GM19240 (cell line): Measurements from ENCODE around the gene GLDC.
"Not testable (repeated sequence)": the region's sequence is repeated elsewhere in the genome, so short reads cannot be mapped to it uniquely, and the experiment has no call there.

ENCODE experiments used
- DNase-seq: peaks from one replicate; pipeline ENCODE4 v3.0.0; 2011; ENCODE audit warnings: low spot score; ENCODE audit not compliant: insufficient read length

The GLDC gene

DNA sequence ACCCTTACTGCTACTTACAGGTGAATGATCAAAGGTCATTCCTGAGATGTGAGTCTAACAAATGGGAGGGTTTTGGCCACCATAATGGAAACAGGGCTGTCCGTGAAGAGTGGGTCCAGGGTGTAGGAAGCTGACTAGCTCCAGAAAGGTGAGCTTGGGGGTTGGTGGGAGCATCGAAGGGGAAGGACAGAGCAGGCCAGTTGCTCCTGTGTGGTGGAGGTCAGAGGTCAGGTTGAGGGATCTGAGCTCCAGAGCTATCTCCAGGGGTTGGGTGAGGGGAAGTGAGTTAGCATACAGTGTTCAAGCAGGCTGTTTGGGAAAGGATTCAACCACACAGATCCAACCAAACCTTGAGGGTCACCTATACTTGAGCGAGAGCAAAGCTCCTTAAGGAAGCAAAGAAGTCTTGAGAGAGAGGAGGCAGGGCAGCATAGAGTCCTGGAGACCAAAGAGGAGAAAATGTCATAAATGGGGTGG lies 18.7 kb upstream of the GLDC start:
- DNase-seq, result no peak

DNA sequence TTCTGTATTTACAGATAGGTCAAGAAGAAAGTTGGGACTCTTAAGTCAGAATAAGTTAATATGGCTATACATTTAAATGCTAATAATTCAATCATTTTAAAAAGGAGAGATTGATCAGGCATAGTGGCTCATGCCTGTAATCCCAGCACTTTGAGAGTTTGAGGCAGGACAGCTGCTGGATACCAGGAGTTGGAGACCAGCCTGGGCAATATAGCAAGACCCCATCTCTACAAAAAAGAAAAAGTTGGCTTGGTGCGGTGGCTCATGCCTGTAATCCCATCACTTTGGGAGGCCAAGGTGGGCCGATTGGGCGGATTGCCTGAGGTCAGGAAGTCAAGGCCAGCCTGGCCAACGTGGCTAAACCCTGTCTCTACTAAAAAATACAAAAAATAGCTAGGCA lies 15.0 kb upstream of the GLDC start:
- no peak for DNase-seq

DNA sequence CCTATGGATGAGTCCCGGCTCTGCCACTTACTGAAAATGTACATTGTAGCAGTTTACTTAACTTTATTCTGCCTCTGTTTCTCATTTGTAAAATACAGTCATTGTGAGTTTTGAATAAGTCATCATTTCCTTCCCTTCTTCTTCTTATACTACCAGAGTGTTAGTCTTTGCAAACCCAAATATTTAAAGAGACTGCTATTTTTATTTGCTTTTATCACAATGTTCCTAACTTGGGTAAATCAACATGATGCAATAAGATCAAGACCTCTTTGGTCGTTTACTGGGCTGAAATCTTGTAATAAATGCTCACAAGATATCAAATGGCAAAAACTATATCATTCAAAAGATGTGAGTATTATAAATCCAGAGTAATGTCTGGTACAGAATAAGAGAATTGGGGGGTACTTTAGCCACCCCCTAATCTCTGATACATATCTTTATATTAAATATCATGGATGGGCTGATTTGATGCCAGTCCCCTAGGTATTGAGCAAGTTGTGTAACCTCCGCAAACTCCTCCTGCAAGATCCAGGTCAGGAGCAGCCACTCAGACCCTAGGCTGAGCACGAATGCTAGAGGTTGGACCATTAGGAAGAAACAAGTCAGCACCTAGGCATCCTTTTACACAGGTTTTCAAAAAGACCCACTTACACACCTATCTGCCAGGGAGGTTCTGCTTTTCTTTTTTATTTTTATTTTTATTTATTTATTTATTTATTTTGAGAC lies 13.3 kb upstream of the GLDC start:
- no peak for DNase-seq

DNA sequence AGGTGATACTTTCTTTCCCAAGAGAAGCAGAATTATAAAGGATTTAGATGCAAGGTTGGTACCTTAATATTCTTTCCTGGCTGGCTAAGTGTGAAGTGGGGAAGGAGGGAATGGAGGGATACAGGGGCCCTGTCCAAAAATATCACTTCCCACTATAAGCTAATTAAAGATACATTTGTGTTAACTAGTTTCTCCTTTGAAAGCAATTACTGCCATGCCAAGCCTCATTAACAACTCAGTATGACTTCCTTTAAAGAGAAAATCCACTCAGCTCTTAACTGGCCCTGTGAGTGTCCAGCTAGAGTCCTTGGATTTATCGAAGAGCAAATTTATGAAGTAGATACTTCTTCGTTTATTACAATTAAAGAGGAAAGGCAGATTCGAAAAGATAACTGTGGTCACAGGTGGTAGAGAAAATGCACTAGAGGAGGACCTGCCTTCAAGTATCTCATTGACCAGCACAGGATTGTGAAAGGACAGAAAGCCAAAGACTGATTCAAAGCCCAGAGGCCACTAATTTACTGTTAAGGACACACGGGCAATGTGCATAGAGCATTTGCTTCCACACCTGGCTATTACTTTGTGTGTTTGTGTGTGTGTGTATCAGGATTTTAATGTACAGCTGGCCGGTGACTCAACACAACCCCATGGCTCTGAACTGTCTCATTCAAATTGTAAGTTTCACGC lies 11.2 kb upstream of the GLDC start:
- DNase-seq, result no peak

DNA sequence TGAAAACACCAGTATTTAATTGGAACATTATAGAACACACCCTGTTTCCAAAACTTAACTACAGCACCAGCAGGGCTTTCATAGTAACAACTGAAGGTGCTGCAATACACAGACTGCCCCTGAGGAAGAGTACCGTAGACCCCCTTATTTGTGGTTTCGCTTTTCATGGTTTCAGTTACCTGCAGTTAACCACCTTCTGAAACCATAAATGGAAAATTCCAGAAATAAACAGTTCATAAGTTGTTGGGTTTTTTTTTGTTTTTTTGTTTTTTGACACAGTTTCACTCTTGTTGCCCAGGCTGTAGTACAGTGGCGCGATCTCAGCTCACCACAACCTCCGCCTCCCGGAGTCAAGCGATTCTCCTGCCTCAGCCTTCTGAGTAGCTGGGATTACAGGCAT lies 9.5 kb upstream of the GLDC start:
- DNase-seq, result no peak

DNA sequence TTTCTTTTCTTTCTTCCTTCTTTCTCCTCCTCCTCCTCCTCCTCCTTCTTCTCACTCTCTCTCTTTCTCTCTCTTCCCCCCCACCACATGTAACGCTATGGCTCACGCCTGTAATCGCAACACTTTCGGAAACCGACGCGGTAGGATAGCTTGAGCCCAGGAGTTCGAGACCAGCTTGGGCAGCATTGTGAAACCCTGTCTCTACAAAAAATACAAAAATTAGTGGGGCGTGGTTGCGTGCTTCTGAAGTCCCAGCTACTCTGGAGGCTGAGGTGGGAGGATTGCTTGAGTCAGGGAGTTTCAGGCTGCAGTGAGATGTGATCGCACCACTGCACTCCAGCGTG lies 736 bp upstream of the GLDC start:
- no peak for DNase-seq

DNA sequence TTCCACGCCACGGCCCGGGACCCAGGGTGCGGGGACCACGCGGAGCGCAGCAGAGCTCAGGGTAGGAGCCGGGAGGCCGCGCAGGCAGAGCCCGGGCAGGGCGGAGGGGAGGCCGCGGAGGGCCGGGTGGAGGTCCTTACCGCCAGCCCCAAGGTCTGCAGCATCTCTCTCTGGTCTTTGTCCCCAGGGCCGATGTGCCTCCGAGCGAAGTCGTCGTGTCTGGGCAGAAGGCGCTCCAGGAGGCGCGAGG lies 499 bp downstream of the GLDC start:
- DNase-seq, result not testable (repeated sequence)

DNA sequence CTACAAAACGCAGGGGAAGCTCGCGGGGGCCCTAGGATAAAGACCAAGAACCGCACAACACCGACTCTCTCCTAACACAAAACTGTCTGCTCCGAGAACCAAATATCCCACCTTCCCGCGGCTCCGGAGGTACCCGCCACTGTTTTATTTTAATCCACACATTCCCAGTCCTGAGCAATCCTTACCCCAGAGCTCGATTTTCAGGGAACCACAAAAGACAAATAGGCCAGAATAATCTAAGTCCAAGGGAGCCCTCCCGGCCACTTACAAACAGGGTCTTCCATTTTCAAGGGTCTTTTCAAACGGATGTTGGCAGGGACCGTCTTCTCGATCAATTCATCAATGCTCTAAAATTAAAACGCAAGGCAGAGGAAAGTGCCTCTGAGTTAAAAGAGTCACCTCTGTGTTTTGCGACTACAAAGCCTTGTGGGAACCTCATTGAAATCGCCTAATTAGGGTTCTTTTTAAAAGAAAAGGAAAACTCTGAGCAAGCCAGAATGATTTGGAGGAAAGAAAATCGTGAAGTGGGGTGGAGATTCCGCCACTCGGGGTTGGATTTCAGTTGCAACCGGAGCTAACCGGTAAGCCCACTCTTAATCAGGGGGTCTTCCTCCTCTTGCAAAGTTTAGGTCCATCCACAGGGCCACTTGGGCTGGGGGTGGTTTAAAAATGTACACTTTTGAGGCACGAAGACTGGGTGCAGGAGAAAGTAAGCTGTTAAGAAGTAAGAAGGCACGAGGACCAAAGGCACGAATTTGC lies 1.0 kb downstream of the GLDC start:
- no peak for DNase-seq

DNA sequence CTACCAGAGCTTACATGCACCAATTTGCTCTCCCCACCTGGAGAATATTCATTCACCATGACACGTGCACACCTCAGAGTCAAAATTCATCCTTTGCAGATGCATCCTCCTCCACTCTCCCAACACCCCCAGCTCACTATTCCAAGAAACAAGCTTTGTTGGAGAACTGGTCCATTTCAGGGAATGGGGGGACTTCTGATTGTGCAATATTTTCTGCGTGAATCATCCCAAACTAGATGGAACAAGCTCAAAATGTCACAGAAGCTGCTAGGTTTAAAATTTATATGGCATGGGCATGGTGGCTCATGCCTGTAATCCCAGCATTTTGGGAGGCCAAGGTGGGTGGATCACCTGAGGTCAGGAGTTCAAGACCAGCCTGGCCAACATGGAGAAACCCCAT lies 3.6 kb downstream of the GLDC start:
- no peak for DNase-seq

DNA sequence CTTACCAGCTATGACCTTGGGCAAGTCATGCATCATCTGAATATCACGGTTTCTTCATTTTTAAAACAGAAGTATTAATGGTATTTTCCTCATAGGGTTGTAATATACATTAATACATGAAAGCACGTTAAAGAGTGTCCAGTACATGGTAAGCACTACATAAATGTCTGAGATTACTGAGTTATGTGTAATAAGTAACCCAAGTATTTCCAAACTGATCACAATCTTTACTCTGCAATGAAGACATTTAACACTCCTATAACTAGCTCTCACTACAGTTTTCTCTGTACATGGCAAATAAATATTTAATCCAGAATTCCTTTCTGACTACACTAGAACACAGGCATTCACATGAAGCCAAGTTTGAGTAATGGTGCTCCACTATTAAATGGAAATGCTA lies 4.0 kb downstream of the GLDC start:
- no peak for DNase-seq

DNA sequence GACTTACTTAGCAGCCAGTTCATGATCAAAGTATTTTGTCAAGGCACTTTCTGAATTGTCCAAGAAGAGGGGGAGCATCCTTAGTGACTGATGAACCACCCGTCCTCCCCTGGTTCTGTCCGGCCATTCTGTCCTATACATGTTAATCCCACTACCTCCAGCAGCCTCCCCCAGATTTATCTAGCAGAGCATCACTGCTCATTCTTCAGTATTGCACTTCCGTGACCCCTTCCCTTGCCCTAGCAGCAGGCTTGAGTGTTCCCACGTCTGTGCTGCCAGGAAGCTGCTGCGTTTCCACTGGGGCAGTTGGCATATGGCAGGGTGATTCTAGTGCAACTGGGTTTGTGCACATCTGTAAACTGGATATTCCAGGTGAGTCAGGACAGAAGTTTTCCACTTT lies 4.5 kb downstream of the GLDC start:
- DNase-seq, result no peak

DNA sequence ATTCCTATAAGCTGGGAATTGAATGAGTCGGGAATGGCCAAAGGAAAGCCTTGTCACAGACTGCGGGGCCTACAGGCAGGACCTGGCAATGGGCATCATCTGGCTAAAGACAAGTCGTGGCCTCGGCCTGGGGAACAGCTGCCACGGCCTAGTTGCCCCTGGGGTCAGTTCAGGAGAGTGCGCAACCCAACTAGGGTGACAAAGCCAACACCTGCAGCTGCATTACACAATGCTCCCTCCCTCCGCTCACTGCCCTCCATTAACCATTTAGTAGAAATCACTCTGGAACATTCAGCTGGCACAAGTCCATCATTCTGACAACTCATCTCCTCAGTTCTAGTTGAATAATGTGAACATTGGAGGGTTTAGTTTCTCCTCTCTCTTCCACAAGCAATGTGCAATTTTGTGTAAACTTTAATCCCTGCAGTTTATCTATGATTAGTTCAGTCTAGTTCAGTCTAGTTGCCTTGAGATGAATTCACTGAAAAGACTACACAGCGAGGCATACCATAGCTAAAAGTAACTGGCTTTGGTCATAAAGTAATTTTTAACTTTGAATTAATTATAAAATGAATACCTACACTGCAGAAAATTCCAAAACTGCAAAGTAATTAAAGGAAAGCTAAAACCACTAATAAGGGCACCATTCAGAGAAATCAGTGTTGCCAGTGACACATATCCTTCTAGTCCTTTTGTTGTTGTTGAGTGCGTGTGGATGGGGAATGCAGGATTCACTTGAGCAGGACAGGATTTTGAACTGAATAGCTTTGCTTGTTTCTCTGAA lies 5.1 kb downstream of the GLDC start:
- DNase-seq, result no peak

DNA sequence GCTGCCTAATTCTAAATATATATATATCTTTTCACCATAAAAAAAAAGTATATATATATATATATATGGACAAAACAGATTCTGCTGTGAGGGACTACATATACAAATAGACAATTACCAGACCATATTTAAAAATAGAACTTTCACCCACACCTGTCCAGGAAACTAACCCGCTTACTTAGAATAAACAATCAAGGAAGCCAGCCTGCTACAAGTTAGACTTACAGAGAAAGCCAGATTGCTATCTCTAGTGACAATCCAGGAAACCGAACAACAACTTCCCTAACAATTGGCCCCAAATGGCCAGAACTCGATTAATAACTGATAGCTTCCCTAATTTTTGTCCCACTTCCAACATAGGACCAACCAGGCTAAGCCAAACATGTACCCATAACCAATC lies 5.9 kb downstream of the GLDC start:
- no peak for DNase-seq

DNA sequence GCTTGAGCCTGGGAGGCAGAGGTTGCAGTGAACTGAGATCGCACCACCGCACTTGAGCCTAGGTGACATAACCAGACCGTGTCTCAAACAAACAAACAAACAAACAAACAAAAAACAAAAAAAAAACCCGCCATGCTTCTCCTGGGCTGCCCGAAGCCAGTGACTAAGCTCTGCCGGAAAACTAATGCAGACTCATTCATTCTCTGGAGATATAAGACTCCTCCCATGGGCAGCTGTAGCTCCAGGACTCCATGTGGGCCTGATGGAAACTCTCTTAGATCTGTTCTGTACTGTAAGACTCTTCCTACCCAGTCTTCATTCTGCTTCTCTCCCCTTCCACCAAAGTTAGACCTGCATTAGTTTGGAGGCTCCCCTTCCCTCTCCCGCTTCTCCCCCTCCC lies 11.1 kb downstream of the GLDC start:
- no peak for DNase-seq

DNA sequence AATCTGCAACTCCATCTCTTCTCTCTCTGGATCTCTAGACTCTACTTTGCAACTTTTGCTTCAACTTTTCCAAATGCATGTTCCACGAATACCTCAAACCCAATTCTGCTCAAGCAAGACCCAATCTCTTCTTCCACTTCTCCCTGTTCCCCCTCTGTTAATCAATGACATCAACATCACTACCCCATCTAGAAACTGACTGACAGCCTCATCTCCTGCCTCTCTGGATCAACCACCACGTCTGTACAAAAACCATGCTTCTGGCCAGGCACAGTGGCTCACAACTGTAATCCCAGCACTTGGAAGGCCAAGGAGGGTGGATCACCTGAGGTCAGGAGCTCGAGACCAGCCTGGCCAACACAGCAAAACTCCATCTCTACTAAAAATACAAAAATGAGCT lies 12.2 kb downstream of the GLDC start:
- no peak for DNase-seq

DNA sequence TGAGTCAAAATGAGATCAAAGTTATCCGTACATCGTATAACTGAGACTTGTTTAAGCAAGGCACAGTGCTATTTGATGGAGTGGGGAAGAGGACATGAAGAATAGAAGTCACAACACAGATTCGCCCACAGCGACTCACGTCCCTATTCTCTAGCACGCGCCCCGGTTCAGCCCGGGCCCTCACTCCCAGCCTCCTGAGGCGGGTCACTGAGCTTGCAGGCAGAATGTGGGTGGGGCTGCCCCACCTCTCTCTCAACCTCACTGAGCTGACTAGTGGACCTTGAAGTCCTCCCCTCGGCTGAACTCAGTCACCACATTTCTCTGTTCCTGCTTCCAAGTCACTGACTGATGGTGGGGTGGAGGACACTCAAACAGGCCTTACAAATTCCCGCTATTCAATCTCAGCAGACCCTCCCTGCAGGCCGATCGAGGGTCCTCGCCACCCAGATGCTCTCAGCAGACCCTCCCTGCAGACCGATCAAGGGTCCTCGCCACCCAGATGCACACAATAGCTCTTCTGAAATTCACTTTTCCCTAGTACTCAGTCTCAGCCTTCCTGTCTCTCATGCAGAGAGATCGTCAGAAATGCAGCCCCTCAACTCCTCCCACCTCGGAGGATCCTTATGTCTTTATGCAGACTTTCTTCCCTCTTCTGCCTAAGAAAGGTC lies 12.9 kb downstream of the GLDC start:
- DNase-seq, result peak; percentile 77

DNA sequence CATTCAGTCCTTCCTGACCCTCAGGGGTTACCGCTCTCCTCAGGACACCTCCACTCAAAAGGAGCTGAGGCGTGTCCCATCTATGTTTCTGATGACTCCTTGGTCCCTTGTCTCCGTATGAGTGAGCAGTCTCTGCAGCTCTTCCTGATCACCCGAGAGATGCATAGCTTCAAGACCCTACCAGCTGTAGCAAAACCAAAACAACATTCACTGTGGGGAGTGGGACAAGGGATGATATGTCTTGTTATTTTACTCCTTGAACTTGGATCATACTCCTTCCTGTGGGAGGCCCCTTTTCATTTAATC lies 14.4 kb downstream of the GLDC start:
- no peak for DNase-seq

DNA sequence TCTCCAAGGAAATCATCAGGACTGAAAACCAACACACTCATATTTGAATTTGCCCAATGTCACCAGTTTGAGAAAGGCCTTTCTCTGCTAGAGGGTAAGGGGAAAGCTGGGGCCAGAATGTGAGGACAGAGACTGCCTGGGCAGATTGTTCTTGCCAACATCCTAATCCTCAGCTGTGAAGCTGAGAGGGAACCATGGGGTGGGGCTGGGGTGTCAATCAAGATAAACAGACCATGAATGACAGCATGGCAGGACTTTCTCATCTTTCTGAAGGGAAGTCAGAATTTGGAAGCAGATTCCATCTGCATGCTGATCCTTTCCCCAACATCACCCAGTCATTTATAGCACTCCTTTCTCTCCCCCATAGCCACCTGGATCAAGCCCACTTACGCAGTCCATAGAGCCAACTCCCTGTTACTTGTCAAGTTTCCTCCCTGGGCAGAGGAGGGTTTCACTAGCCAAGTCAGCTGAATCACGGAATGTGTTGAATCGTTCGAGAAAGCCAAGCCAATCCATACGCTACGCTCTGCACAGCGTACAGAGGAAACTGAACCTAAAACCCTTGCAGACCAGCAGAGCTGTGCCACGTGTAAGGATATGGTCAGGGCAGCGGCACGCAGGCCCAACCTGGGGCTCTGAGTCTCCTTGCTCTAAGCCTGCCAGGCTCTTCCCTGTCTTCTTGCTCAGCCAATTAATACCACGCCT lies 14.9 kb downstream of the GLDC start:
- DNase-seq, result no peak

DNA sequence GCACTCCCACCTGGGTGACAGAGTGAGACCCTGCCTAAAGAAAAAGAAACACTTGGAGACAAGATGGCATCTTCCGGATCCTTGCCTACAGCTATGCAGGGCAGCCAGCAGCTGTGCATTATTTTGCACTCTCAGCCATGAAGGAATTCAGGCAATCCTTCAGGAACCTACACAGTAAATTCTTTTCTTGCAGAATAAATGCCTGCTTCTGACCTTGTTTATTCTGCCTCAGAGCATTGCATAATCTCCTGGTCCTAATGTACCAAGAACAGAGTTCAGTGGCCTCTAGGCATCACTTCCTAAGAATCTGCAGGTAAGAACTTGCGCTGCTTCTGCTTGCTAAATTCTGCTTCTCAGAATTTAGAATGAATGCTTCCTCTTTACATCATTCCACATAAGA lies 16.8 kb downstream of the GLDC start:
- DNase-seq, result no peak

DNA sequence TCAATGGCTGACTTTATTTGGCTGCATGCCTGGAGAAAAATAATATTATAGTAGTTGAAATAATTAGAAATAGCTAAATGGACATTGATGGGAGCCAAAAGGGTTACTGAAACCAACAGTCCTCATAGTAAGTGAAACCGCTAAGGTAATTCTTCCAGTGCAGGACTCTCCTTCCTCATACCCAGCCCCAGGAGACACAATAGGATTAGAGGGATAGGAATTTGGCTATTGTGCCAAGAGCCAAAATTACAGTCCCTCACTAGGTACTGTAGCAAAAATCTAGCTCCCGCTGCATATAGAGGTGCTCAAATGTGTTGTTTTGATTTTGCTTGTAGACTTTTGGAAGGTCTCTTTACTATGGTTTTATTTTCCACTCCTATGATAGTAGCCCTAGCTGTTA lies 20.2 kb downstream of the GLDC start:
- no peak for DNase-seq

DNA sequence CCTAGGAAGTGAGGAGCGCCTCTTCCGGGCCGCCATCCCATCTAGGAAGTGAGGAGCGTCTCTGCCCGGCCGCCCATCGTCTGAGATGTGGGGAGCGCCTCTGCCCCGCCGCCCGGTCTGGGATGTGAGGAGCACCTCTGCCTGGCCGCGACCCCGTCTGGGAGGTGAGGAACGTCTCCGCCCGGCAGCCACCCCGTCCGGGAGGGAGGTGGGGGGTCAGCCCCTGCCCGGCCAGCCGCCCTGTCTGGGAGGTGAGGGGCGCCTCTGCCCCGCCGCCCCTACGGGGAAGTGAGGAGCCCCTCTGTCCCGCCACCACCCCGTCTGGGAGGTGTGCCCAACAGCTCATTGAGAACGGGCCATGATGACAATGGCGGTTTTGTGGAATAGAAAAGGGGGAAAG lies 22.7 kb downstream of the GLDC start:
- DNase-seq, result not testable (repeated sequence)
